ENCODE measurements around the gene EPB41L4A. TPM values are rescaled to one million over a fixed set of nuclear protein-coding genes. Genes with fewer than 3 reads are reported as not detected.

The EPB41L4A gene
- total RNA-seq, 1 experiment from 2014 or later: 5.2 TPM

DNA sequence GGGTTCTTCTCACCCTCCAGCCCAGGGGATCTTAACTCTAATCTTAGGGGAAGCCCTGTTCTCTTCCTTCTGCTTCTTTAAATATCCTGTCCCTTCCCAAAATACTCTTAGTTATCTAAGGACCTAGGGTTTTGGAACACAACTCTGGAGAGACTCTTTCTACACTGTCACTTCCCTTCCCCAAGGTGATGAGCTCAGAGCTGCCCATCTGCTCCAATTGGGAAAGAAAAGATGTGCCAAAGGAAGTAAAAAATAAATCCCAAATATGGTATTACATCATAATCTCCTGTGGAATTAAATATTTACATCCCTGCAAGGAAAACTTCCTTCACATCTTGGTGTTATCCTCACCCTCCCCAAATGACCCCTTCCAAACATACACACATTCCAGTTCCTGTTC, 291.2 kb downstream of the EPB41L4A start:
- ATAC-seq (no peak), DNase-seq (ENCODE audit: low spot score) (no peak)
- Mint-ChIP-seq H3K9me3 (no peaks in the 10 kb centered on the region), H3K27ac (no peak overlapping the region), H3K27me3 (ENCODE audit: low read depth) (no peaks in the 10 kb centered on the region), H3K4me1 (peaks cover 3% of the 10 kb centered on the region; the same call in 1 of the 2 replicates), H3K4me3 (no peak overlapping the region), H3K36me3 (no peaks in the 10 kb centered on the region)
- CTCF ChIA-PET: no interaction called here
- TF ChIP-seq, protein P1, sequence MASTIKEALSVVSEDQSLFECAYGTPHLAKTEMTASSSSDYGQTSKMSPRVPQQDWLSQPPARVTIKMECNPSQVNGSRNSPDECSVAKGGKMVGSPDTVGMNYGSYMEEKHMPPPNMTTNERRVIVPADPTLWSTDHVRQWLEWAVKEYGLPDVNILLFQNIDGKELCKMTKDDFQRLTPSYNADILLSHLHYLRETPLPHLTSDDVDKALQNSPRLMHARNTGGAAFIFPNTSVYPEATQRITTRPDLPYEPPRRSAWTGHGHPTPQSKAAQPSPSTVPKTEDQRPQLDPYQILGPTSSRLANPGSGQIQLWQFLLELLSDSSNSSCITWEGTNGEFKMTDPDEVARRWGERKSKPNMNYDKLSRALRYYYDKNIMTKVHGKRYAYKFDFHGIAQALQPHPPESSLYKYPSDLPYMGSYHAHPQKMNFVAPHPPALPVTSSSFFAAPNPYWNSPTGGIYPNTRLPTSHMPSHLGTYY (CRISPR knock-in tag; IDR thresholded peaks at IDR 0.05): no peak
- TF ChIP-seq CREB1 (CRISPR knock-in tag; IDR thresholded peaks at IDR 0.05) (no peak), EMX1 (CRISPR knock-in tag; IDR thresholded peaks at IDR 0.05) (no peak), NR2C2 (CRISPR knock-in tag; IDR thresholded peaks at IDR 0.05) (no peak), GABPB1 (CRISPR knock-in tag; IDR thresholded peaks at IDR 0.05) (no peak), TEAD1 (CRISPR knock-in tag; IDR thresholded peaks at IDR 0.05) (no peak), ETV6 (CRISPR knock-in tag; IDR thresholded peaks at IDR 0.05) (no peak), JUN (CRISPR knock-in tag; IDR thresholded peaks at IDR 0.05) (no peak)
- TF ChIP-seq, protein P2, sequence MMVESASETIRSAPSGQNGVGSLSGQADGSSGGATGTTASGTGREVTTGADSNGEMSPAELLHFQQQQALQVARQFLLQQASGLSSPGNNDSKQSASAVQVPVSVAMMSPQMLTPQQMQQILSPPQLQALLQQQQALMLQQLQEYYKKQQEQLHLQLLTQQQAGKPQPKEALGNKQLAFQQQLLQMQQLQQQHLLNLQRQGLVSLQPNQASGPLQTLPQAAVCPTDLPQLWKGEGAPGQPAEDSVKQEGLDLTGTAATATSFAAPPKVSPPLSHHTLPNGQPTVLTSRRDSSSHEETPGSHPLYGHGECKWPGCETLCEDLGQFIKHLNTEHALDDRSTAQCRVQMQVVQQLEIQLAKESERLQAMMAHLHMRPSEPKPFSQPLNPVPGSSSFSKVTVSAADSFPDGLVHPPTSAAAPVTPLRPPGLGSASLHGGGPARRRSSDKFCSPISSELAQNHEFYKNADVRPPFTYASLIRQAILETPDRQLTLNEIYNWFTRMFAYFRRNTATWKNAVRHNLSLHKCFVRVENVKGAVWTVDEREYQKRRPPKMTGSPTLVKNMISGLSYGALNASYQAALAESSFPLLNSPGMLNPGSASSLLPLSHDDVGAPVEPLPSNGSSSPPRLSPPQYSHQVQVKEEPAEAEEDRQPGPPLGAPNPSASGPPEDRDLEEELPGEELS (CRISPR knock-in tag; IDR thresholded peaks at IDR 0.05): no peak
- TF ChIP-seq, protein P3, sequence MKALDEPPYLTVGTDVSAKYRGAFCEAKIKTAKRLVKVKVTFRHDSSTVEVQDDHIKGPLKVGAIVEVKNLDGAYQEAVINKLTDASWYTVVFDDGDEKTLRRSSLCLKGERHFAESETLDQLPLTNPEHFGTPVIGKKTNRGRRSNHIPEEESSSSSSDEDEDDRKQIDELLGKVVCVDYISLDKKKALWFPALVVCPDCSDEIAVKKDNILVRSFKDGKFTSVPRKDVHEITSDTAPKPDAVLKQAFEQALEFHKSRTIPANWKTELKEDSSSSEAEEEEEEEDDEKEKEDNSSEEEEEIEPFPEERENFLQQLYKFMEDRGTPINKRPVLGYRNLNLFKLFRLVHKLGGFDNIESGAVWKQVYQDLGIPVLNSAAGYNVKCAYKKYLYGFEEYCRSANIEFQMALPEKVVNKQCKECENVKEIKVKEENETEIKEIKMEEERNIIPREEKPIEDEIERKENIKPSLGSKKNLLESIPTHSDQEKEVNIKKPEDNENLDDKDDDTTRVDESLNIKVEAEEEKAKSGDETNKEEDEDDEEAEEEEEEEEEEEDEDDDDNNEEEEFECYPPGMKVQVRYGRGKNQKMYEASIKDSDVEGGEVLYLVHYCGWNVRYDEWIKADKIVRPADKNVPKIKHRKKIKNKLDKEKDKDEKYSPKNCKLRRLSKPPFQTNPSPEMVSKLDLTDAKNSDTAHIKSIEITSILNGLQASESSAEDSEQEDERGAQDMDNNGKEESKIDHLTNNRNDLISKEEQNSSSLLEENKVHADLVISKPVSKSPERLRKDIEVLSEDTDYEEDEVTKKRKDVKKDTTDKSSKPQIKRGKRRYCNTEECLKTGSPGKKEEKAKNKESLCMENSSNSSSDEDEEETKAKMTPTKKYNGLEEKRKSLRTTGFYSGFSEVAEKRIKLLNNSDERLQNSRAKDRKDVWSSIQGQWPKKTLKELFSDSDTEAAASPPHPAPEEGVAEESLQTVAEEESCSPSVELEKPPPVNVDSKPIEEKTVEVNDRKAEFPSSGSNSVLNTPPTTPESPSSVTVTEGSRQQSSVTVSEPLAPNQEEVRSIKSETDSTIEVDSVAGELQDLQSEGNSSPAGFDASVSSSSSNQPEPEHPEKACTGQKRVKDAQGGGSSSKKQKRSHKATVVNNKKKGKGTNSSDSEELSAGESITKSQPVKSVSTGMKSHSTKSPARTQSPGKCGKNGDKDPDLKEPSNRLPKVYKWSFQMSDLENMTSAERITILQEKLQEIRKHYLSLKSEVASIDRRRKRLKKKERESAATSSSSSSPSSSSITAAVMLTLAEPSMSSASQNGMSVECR (CRISPR knock-in tag; IDR thresholded peaks at IDR 0.05; ENCODE audit: borderline replicate concordance): no peak
- POLR2A ChIA-PET: no interaction called here

DNA sequence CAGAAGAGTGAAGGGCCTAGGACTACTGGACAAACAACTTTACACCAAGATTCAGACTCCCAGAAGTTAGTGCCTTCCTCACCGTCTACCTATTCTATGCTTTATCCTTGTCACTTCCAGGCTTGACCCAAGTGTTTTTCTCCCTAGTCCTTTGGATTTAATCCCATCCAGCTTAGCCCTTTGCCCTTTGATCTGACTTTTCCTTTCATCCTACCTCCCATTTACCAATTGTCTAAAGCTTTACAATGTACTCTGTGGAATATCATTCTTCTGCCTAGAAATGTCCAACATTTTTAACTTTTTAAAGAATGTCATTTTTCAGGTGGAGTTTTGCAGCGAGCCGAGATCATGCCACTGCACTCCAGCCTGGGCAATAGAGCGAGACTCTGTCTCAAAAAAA, 292.1 kb downstream of the EPB41L4A start:
- H3K4me1 Mint-ChIP-seq: peaks cover 3% of the 10 kb centered on the region; the same call in 1 of the 2 replicates
- no peaks in the 10 kb centered on the region for H3K27me3 Mint-ChIP-seq (ENCODE audit: low read depth)
- CTCF ChIA-PET: no interaction called here
- DNase-seq (ENCODE audit: low spot score): no peak
- H3K27ac Mint-ChIP-seq: no peak overlapping the region
- H3K4me3 Mint-ChIP-seq: no peak overlapping the region
- POLR2A ChIA-PET: no interaction called here
- no peaks in the 10 kb centered on the region for H3K9me3 Mint-ChIP-seq
- no peaks in the 10 kb centered on the region for H3K36me3 Mint-ChIP-seq
- no peak for ATAC-seq
- TF ChIP-seq, protein P4, sequence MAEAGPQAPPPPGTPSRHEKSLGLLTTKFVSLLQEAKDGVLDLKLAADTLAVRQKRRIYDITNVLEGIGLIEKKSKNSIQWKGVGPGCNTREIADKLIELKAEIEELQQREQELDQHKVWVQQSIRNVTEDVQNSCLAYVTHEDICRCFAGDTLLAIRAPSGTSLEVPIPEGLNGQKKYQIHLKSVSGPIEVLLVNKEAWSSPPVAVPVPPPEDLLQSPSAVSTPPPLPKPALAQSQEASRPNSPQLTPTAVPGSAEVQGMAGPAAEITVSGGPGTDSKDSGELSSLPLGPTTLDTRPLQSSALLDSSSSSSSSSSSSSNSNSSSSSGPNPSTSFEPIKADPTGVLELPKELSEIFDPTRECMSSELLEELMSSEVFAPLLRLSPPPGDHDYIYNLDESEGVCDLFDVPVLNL (CRISPR knock-in tag; IDR thresholded peaks at IDR 0.05; ENCODE audit: borderline replicate concordance, low read depth): no peak
- no peak for TF ChIP-seq PRRX2 (CRISPR knock-in tag; IDR thresholded peaks at IDR 0.05)
- no peak for TF ChIP-seq SP1 (CRISPR knock-in tag; conservative IDR thresholded peaks at IDR 0.05)
- no peak for TF ChIP-seq ESRRA (CRISPR knock-in tag; IDR thresholded peaks at IDR 0.05; ENCODE audit: borderline replicate concordance)
- TF ChIP-seq, protein P5, sequence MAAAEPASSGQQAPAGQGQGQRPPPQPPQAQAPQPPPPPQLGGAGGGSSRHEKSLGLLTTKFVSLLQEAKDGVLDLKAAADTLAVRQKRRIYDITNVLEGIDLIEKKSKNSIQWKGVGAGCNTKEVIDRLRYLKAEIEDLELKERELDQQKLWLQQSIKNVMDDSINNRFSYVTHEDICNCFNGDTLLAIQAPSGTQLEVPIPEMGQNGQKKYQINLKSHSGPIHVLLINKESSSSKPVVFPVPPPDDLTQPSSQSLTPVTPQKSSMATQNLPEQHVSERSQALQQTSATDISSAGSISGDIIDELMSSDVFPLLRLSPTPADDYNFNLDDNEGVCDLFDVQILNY (CRISPR knock-in tag; IDR thresholded peaks at IDR 0.05): no peak
- TF ChIP-seq, protein P6, sequence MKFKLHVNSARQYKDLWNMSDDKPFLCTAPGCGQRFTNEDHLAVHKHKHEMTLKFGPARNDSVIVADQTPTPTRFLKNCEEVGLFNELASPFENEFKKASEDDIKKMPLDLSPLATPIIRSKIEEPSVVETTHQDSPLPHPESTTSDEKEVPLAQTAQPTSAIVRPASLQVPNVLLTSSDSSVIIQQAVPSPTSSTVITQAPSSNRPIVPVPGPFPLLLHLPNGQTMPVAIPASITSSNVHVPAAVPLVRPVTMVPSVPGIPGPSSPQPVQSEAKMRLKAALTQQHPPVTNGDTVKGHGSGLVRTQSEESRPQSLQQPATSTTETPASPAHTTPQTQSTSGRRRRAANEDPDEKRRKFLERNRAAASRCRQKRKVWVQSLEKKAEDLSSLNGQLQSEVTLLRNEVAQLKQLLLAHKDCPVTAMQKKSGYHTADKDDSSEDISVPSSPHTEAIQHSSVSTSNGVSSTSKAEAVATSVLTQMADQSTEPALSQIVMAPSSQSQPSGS (CRISPR knock-in tag; IDR thresholded peaks at IDR 0.05; ENCODE audit: borderline replicate concordance, low read depth): no peak
- TF ChIP-seq, protein P3 (CRISPR knock-in tag; IDR thresholded peaks at IDR 0.05; ENCODE audit: borderline replicate concordance): no peak
- no peak for TF ChIP-seq ZNF423 (CRISPR knock-in tag; IDR thresholded peaks at IDR 0.05)
- TF ChIP-seq GRHL2 (CRISPR knock-in tag; IDR thresholded peaks at IDR 0.05; ENCODE audit: insufficient replicate concordance, severe bottlenecking): no peak
- TF ChIP-seq TEAD1 (CRISPR knock-in tag; IDR thresholded peaks at IDR 0.05): no peak
